Small intestine (tissue), 7 donors: ENCODE measurements around the gene CNR2. TPM values are rescaled to one million over a fixed set of nuclear protein-coding genes. Genes with fewer than 3 reads are reported as not detected.

Experiments
- DNase-seq, 2 donors: peaks; one replicate each; pipeline versions ENCODE4 v3.0.0 to v3.0.0-alpha.2; 2013
- FAIRE-seq: peaks from 2 replicates; lab custom pipeline; 2012; peaks lifted over from hg19 to GRCh38; lab: Jason Lieb, UNC
- H3K27ac ChIP-seq, 3 donors: one replicate each; pipeline ENCODE4 v1.5.1; 2013; ENCODE audit warnings: low read length in 2 of 3, mild to moderate bottlenecking in 2 of 3, control low read depth in 1 of 3, inconsistent platforms in 1 of 3, low read depth in 1 of 3, moderate library complexity in 1 of 3
- H3K27me3 ChIP-seq, 3 donors: one replicate each; pipeline ENCODE4 v1.6.1; 2013; ENCODE audit warnings: low read length in 3 of 3, inconsistent platforms in 1 of 3; ENCODE audit not compliant: control insufficient read depth in 3 of 3, insufficient read depth in 3 of 3
- H3K36me3 ChIP-seq, 3 donors: one replicate each; pipeline ENCODE4 v1.6.1; 2013; ENCODE audit warnings: low read length in 3 of 3, inconsistent platforms in 1 of 3, low read depth in 1 of 3, mild to moderate bottlenecking in 1 of 3, moderate library complexity in 1 of 3; ENCODE audit not compliant: control insufficient read depth in 3 of 3, insufficient read depth in 2 of 3
- H3K4me1 ChIP-seq, 3 donors: one replicate each; pipeline ENCODE4 v1.6.1; 2013; ENCODE audit warnings: low read length in 2 of 3, inconsistent platforms in 1 of 3, low read depth in 1 of 3, mild to moderate bottlenecking in 1 of 3, moderate library complexity in 1 of 3; ENCODE audit not compliant: control insufficient read depth in 3 of 3, insufficient read depth in 2 of 3
- H3K4me3 ChIP-seq, 3 donors: one replicate each; pipeline ENCODE4 v1.5.1; 2013; ENCODE audit warnings: low read length in 3 of 3, control low read depth in 1 of 3, inconsistent platforms in 1 of 3, low read depth in 1 of 3, mild to moderate bottlenecking in 1 of 3, moderate library complexity in 1 of 3
- H3K9me3 ChIP-seq, 2 donors: one replicate each; pipeline ENCODE4 v1.6.1; 2013; ENCODE audit warnings: low read depth in 1 of 2, low read length in 1 of 2; ENCODE audit not compliant: control insufficient read depth in 2 of 2, insufficient read depth in 1 of 2
- WGBS, 3 donors: extraction: QIAGEN DNeasy Blood & Tissue Kit; methylation state at CpG; one replicate each; pipeline ENCODE4 v1.1.7; 2013; 5-methylcytosine and 5-hydroxymethylcytosine counted together
- polyA plus RNA-seq, 4 donors: library from polyadenylated mRNA; stranded (reverse) in 3 of 4; unstranded in 1 of 4; fragments of 200-250 nt in 3 of 4; fragments of 120-200 nt in 1 of 4; gene quantifications; one replicate each; pipeline versions ENCODE4 v1.2.1 to v1.2.3, GENCODE V29; 2013
- donor health status: healthy with polysubstance abuse.
- donor health status: control.
- donor health status: control.
- donor health status: Bipolar disorder and iron deficiency.
- donor health status: healthy.

The CNR2 gene
- polyA plus RNA-seq, 4 donors = 0.10 to 0.15 TPM; not detected in 2

DNA sequence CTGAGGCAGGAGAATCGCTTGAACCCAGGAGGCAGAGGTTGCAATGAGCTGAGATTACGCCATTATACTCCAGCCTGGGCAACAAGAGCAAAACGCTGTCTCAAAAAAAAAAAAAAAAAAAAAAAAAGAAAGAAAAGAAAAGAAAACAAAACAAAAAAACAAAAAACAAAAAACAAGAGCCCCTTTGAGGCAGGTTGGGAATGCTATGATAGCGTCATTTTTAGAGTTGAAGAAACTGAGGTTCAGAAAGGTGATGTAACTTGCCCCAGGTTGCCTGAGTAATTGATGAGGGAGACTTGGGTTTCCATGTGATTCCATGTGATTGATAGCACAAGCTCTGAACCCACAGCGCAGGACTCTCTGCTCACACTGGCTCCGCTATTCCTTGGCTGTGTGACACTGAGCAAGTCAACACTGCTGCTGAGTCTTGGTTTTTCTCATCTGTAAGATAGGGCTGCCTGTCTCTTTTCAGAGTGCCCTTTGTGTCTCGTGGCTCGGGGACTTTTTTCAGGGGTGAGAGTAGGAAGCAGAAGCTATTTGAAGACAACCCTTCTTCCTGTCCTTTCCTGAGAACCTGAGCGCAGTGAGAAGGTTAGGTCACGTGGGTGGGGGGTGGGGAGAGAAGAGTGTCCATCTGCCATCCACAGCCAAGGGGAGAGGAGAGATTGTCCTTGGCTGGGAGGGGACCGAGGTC, 2.5 kb downstream of the CNR2 start:
- Histone ChIP-seq H3K9me3 (no peaks in the 10 kb centered on the region), H3K27me3 (peaks cover 0 to 5% (median under 1%) of the 10 kb centered on the region in 3 donors), H3K36me3 (no peaks in the 10 kb centered on the region), H3K27ac (no peak overlapping the region), H3K4me1 (peaks cover 0 to 2% (median 2%) of the 10 kb centered on the region in 3 donors), H3K4me3 (no peak overlapping the region)
- DNase-seq (no peak), FAIRE-seq (no peak)
- WGBS, 3 donors = 71 to 84% (median 77%) methylated on average over 11 of the region's 11 CpGs

DNA sequence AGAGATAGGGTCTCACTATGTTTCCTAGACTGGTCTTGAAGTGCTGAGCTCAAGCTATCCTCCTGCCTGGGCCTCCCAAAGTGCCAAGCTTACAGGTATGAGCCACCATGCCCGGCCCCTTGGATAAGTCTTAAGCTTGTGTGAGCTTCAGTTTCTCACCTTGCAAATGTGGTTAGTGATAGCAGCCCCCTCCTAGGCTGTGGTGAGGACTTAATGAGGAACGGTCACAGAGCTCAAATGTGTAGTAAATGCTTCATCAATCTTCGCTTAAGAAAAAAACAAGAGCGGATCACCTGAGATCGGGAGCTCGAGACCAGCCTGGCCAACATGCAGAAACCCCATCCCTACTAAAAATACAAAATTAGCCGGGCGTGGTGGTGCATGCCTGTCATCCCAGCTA, 3.0 kb downstream of the CNR2 start:
- FAIRE-seq = no peak
- peaks cover 0 to 2% (median 2%) of the 10 kb centered on the region in 3 donors for H3K4me1 ChIP-seq
- no peaks in the 10 kb centered on the region for H3K36me3 ChIP-seq
- DNase-seq = no peak
- H3K27ac ChIP-seq = no peak overlapping the region
- H3K9me3 ChIP-seq = no peaks in the 10 kb centered on the region
- H3K27me3 ChIP-seq = peaks cover 0 to 8% (median 3%) of the 10 kb centered on the region in 3 donors
- WGBS, 3 donors = 85 to 96% (median 90%) methylated on average over 8 of the region's 8 CpGs
- no peak overlapping the region for H3K4me3 ChIP-seq

DNA sequence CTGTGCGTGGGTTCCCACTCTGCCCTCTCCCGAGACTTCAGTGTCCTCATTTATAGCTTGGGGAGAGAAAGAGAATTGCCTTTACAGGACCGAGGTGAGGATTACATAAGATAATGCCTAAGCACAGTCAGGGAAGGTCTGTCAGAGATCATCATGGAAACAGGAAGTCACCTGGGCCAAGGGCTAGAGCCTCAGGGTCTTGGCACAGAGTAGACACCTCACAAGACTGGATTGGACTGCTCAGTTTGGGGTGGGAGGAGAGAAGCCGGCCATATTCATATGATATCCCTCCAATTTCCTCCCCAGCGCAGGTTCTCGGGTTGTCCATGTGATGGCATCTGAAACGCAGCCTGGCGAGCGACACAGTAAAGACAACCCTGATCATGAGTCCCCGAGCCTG, 3.8 kb downstream of the CNR2 start:
- no peaks in the 10 kb centered on the region for H3K36me3 ChIP-seq
- 73 to 79% (median 73%) methylated on average over 10 of the region's 10 CpGs for WGBS, 3 donors
- H3K27me3 ChIP-seq = peaks cover 0 to 15% (median 7%) of the 10 kb centered on the region in 3 donors
- no peak overlapping the region for H3K4me3 ChIP-seq
- H3K4me1 ChIP-seq = peaks cover 0 to 2% (median 2%) of the 10 kb centered on the region in 3 donors
- no peaks in the 10 kb centered on the region for H3K9me3 ChIP-seq
- no peak overlapping the region for H3K27ac ChIP-seq
- DNase-seq (no peak), FAIRE-seq (no peak)

DNA sequence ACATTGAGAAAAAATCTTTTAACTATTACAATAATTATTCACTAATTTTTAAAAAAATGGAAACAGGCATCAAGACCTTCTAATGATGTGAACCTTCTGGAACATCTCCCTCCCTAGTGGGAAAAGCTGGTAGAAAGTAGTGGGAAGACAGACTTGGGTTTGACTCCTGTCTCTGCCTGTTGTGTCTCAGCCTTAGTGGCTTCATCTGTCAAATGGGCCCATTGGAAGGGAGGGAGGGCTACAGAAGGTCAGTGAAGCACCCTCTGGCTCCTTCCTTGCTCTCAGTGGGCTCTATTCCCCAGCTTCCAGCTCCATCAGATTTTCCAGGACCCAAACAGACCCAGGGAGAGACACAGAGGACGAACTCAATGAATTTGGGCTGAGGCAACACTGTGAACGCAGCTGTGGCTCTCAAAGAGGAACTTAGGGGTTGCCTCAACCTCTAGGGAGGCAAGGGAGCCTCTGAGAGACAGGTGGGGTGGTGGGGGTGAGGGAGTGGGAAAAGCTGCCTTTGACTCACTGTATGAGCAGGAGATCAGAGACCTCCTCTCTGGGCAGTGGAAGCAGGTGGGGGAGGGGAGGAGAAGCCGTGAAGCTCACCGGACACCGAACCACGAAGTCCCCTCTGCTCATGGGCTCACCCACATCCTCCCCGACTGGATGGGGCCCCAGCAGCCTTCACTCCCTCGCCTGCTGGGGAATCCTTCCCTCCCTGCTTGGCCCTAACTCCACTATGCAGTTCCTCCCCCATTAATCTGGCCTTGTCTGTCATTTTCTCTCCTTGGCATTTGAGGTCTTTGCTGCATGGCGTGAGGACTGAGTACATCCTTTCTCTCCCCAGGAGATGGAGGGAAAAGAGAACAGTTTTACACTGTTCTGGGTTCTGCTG, 4.5 kb downstream of the CNR2 start:
- Histone ChIP-seq H3K27ac (peak overlapping the region in 1 of 3 donors; percentile 43), H3K36me3 (no peaks in the 10 kb centered on the region)
- FAIRE-seq = no peak

DNA sequence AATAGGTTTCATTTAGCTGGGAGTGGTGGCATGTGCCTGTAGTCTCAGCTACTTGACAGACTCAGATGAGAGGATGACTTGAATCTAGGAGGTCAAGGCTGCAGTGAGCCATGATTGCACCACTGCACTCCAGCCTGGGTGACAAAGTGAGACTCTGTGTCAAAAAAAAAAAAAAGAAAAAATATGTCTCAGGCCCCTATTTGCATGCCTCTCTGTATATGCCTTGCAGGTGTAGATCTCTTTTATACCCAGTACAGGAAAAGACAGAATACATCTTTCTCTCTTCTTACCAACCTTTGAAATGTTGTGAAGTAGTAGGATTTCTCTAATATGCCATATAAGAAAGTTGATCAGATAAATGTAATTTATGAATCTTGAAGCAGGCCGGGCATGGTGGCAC, 6.4 kb downstream of the CNR2 start:
- no peak overlapping the region for H3K4me3 ChIP-seq
- H3K27ac ChIP-seq = no peak overlapping the region
- no peaks in the 10 kb centered on the region for H3K36me3 ChIP-seq
- DNase-seq (no peak), FAIRE-seq (no peak)
- 21 to 67% (median 40%) methylated on average over 1 of the region's 1 CpG for WGBS, 3 donors
- H3K9me3 ChIP-seq = no peaks in the 10 kb centered on the region
- peaks cover 0 to under 1% (median 0%) of the 10 kb centered on the region in 3 donors for H3K4me1 ChIP-seq
- peaks cover 0 to 39% (median 7%) of the 10 kb centered on the region in 3 donors for H3K27me3 ChIP-seq

More for the DNA sequence above, 4.5 kb downstream of the CNR2 start:
- Histone ChIP-seq H3K4me3 (no peak overlapping the region), H3K9me3 (no peaks in the 10 kb centered on the region), H3K27me3 (peaks cover 0 to 22% (median 7%) of the 10 kb centered on the region in 3 donors), H3K4me1 (peaks cover 0 to 2% (median 2%) of the 10 kb centered on the region in 3 donors)
- WGBS, 3 donors = 47 to 53% (median 51%) methylated on average over 9 of the region's 9 CpGs
- DNase-seq = no peak

DNA sequence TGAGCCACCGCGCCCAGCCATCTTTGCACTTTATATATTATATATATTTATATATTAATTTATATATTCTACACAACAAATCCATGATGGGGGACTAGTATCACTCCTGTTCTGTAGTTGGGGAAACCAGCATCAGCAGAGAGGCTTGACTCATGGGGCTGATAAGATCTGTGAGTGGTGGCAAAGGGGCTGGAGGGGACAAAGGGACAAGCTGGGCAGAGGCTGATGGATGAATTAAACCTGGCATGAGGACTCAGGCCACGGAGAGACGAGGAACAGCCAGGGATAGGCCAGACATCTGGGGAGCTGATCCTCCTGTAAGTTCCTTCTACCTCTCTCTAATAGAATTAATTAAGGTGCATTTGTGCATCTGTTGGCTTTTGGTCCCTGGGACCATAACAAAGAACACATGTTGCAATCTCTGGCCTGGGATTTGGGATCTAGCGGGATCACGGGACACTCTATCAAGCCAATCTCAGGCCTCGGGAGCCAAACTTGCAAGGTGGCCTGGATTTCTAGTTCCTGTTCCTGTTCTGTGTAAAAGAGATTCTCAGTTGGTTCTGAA, 7.6 kb downstream of the CNR2 start:
- H3K4me1 ChIP-seq = no peaks in the 10 kb centered on the region
- DNase-seq (no peak), FAIRE-seq (no peak)
- WGBS, 3 donors = 82 to 85% (median 85%) methylated on average over 7 of the region's 7 CpGs
- H3K27ac ChIP-seq = no peak overlapping the region
- no peak overlapping the region for H3K4me3 ChIP-seq
- H3K36me3 ChIP-seq = no peaks in the 10 kb centered on the region
- H3K27me3 ChIP-seq = peaks cover 0 to 50% (median 7%) of the 10 kb centered on the region in 3 donors
- no peaks in the 10 kb centered on the region for H3K9me3 ChIP-seq

DNA sequence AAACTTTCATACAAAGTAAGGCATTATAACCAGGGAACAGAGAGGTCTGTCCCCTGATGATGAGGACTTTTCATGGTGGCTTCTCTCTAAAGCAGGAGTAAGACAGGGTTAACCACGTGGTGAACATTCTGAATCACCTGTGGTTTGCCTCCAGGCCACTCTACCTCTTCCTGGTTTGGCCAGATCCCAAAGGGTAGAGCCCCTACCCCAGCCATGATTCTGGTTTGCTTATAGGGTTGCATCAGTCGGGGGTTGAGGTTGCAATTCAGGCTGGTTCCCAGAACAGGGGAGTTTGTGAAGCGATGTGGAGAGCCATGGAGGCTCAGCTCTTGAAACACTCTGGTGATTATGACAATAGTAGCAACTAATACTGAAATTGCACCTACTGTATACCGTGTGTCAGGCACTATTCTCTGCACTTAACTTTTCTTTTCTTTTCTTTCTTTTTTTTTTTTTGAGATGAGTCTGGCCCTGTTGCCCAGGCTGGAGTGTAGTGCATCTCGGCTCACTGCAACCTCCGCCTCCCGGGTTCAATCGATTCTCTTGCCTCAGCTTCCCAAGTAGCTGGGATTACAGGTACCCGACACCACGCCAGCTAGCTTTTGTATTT, 8.3 kb downstream of the CNR2 start:
- FAIRE-seq = no peak
- no peak overlapping the region for H3K27ac ChIP-seq
- WGBS, 3 donors = 78 to 83% (median 80%) methylated on average over 10 of the region's 10 CpGs
- no peak for DNase-seq
- no peaks in the 10 kb centered on the region for H3K36me3 ChIP-seq
- no peak overlapping the region for H3K4me3 ChIP-seq
- no peaks in the 10 kb centered on the region for H3K4me1 ChIP-seq
- no peaks in the 10 kb centered on the region for H3K9me3 ChIP-seq
- peaks cover 0 to 49% (median 7%) of the 10 kb centered on the region in 3 donors for H3K27me3 ChIP-seq

DNA sequence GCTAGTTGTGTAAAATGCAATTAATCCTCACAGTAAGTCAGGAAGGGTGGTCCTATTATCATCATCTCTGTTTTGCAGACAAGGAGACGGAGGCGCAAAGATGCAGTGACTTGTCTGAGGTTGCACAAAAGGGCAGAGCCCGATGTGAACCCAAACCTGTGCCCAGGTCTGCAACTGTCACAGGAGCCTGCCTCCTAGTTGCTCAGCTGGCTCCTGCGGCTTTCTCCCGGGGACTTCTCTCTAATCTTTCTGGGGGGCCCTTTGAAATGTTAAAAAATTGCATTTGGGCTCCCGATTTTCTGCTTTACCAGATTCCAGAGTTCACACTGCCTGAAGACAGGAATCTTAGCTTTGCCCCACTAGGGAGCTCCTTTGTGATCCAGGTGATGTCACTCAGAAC, 9.4 kb downstream of the CNR2 start:
- FAIRE-seq = no peak
- peaks cover 0 to 49% (median 7%) of the 10 kb centered on the region in 3 donors for H3K27me3 ChIP-seq
- no peaks in the 10 kb centered on the region for H3K9me3 ChIP-seq
- H3K4me3 ChIP-seq = no peak overlapping the region
- no peaks in the 10 kb centered on the region for H3K36me3 ChIP-seq
- 68 to 72% (median 69%) methylated on average over 6 of the region's 6 CpGs for WGBS, 3 donors
- no peak for DNase-seq
- H3K27ac ChIP-seq = no peak overlapping the region
- H3K4me1 ChIP-seq = no peaks in the 10 kb centered on the region
